Fibroblast of gingiva (primary cell): ENCODE measurements around the gene ZC3H12D.
"Not testable (repeated sequence)": the region's sequence is repeated elsewhere in the genome, so short reads cannot be mapped to it uniquely, and the experiment has no call there.

Source experiments
- DNase-seq: peaks from one replicate; pipeline ENCODE4 v3.0.0-alpha.2; 2011; ENCODE audit warnings: low read depth

The ZC3H12D gene

DNA sequence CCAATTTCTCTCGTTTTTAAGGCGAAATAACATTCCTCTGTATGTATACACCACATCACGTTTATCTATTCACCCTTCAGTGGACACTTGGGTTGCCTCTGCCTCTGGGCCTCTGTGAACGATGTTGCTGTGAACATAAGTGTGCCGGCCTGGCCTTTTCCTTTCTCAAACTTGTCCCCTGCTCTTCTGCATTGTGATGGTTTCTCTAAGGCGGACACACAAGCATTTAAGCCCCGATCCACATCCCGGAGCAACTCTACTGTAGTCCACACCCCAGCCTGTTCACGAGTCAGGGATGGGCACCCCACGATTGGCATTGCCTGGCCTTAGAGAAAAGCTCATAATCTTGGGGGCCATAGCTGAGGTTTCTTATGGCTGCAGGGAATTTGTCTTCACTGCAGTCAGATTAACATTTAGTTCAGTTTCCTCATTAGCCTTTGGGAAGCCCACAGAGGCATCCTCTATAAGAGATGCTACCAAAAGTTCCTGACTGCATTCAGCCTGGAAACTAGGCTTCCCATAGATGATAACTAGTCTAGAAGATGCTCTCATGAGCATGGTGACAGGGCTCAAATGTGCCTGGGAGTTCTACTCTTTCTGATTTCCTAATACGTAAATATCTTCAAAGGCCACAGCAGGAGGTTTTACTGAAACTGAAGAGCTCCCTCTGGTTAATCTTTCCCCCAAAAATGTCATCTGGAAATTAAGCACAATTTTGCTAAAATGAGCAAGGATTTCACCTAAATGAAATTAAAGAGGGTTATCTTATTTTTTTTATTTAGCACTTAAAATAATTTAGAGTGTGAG, 762 bp downstream of the ZC3H12D start:
- no peak for DNase-seq

DNA sequence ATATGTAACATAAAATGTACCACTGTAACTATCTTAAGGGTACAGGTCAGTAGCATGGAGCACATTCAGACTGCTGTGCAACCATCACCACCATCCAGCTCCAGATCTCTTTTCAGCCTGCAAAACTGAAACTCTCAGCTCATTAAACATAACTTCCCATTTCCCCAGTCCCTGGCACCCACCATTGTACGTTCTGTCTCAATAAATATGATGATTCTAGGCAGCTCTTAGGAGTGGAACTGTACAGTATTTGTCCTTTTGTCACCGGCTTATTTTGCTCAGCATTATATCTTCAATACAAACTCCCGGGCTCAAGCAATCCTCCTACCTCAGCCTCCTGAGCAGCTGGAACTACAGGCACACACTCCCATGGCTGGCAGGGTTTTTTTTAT, 1.5 kb downstream of the ZC3H12D start:
- no peak for DNase-seq

DNA sequence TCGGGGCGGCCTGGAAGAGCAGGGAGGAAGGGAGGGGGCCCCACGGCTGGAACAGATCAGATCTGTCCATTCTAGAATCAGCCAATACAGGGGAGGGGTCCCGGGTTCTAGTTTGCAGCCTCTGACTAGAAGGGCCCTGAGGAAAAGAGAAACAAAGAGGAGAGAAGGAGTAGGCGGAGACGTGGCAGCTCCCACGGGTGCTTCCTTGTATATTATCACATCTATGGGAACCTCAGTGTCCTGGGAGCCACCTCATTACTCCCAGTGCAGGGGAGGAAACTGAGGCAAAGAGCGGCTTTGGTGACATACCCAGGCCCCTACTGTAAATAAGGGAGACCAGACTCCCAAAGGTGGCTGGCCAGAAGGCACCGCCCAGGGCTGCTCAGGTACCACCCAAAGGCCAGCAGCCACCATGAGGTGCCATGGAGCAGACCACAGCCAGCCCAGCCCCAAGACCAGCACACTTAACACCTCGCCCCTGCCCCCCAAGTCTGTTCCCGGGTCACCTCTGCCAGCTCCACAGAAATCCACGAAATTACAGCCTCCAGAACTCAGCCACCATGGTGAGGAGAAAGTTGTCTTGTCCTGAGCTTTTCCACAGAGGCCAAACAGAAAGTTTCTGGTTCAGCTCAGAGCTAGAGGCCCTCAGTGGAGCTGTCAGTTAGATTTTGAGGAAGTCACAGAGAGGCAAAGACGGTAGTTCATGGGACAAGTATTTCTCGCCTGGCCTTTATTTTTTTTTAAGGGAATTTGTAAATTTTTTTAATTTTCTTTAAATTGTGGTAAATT, 2.1 kb downstream of the ZC3H12D start:
- no peak for DNase-seq

DNA sequence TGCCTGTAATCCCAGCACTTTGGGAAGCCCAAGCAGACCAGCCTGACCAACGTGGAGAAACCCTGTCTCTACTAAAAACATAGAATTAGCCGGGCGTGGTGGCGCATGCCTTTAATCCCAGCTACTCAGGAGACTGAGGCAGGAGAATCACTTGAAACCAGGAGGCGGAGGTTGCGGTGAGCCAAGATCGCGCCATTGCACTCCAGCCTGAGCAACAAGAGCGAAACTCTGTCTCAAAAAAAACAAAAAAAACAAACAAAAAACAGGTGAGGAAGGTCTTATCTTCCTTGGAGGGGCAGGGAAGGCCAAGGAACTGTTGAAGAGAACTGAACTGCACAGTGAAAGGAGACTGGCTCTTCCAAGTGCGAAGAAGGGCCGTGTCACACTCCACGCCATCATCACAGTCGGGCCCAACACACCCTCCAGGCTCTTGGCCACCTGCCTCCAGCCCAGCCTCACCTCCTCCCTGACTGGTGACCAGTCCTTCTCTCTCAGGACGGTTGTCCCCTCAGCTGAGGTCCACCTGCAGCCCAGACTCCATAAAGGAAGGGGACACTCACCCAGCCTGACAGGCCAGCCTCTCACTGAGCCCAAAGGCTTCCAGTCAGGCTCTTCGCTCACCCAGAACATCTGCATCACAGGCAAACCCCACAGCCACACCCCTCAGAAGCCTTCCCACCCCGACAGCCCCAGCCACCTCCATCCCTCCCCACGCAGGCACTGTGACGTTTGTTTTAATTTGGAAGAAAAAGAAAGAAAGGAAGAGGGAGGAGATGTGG, 4.1 kb downstream of the ZC3H12D start:
- DNase-seq = no peak

DNA sequence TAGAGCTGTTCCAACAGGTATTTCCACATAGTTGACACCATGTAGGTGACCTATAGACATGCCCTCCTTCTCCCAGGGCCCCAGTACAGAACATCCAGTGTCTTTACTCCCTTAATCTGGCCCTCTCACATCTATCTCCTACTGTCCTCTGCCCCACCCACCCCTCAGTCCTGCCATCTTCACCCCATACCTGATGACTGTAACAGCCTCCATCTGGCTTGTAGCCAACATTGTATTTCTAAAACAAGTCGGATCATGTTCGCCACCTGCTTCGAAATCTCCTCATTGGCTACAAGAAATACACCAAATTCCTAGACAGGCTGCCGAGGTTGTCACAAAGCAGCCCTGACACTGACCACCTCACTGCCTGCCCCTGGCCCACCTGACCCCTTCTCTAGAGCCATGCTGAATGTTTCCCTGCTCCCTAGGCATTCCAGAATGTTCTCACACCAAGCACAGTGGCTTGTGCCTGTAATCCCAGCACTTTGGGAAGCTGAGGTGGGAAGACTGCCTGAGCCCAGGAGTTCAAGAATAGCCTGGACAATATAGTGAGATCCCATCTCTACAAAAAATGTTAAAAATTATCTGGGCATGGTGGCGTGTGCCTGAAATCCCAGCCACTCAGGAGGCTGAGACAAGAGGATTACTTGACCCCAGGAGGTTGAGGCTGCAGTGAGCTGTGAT, 6.0 kb downstream of the ZC3H12D start:
- no peak for DNase-seq

DNA sequence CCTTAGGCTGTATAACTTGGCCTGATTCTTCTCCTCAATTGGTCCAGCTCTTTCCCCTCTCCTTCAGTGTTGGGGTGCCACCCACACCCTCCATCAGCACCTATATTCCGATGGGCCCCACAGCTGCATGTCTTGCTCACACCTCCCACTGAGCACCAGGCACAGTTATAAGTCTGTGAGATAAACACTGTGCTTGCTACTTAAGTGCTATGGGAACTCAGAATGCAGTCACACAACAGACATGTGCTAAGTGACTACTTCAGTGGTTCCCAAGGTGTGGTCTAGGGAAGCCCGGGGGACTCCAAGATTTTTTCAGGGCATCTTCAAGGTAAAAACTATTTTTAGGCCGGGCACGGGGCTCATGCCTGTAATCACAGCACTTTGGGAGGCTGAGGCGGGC, 7.3 kb downstream of the ZC3H12D start:
- no peak for DNase-seq

DNA sequence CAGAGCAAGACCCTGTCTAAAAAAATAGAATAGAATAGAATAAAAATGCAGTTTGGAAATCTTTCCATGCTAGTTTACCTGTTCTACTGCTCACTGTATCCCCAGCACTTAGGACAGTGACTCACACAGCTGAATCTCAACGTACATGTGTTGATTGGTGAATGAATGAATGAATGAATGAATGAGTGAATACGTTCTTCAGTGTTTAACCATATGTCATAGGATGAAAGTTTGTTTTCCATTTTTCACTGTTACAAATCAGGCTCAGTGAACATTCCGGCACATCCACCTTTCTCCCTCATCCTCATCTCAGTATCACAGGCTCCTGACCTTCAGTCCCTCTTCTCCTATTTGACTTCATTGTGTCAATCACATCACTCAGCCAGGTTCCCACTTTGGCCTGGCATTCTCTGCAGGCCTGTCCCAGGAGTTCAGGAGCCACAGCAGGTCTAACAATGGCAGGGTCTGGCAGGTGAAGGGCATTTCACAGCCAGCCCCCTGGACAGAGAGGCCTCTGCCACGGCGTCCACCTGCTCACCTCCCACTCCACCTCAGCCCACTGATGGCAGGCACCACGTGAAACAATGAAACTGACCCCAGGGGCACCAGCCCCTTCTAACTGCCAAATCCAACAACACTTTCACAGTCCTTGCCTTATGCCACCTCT, 7.9 kb downstream of the ZC3H12D start:
- DNase-seq = no peak

DNA sequence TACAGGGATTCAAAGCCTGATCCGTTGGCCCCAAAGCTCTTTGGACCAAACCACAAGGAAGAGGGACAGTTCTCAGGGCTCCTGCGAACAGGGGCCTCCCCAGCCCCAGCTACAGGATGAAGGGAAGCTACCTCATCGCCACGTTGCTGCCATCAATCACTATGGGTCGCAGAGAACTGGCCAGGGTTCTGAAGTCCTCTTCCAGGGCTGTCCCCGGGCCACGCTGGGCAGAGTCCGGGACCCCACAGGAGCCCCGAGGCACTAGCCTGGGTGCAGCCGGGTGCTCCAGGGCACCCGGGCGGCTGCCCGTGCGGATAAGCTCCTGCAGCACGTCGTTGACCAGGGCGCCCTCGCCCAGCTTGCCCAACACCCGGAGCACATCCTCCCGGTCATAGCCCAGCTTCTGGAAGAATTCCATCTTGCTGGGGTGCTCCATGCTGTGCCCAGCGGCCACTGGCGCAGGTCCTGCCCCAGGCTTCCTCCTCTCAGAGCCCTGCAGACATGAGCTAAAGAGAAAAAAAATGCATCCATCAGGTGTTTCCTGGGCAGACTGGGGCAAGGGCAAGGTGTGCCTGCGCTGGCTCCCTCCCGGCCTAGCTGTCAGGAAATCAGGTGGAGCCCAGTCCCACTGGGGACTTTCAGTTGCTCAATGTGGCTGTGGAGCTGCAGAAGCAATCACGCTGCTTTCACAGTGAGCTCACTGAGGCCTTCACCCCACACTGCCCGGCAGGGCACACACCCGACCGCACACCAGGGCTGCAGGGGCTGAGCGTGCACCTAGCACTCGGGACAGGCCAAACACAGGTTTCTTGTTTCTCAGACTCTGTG, 10.5 kb downstream of the ZC3H12D start:
- DNase-seq = no peak

DNA sequence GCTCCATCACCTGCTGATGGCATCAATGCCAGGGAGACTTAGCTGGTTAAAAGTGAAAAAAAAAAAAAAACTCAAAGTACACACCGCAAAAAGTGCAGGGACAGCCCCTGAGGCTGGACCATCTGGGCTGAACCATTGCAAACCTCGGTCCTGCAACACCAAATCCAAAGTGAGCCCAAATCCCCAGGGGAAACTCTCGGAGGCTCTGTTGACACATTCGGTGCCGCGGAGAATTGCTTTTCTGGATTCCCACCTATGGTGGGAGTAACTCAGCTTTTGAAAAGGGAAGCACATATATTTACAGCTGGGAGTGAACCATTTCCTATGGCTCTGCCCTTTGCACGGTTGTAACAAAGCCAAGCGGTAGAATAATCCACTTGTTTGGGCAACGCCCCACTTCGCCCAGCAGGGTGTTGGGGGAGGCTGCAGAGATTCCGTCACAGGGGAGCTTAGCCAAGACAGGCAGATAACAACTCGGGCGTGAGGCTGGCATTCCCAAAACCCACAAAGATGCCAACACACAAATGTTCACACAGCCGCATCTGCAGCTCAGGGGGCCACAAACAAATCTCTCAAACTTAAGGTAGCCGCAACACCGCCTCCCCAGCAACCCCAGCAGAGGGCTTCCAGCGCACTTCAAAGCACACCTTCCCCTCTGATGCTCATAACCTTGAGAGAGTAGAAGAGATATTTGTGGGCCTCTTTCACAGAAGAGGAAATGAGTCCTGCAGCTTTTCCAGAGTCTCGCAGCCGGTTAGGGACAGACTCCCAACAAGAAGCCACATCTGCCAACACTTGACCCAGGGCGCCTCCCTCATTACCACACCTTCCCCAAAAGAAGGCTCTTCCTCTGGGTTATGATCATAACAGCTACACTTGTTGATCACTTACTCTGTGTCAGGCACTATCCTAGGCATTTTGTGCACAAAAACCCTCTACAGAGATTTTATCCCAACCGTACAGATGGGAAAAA, 11.4 kb downstream of the ZC3H12D start:
- DNase-seq = no peak

DNA sequence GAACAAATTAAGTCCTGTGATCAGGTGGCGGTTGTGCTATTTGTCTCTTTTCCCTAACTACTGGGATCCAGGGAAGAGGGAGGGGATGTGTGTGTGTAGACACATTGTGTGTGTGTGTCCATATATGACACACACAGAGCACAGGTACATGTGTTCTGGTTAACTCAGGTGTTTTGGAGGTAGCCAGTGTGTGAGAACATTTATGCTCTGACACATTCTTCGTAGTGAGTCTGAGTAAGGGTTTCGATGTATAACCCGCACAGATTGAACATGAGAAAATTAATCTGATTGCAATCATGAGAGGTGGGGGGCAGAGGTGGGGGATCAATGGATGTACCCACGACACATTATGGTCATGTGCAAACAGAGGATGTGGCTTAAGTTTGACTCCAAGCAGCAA, 12.6 kb downstream of the ZC3H12D start:
- no peak for DNase-seq

DNA sequence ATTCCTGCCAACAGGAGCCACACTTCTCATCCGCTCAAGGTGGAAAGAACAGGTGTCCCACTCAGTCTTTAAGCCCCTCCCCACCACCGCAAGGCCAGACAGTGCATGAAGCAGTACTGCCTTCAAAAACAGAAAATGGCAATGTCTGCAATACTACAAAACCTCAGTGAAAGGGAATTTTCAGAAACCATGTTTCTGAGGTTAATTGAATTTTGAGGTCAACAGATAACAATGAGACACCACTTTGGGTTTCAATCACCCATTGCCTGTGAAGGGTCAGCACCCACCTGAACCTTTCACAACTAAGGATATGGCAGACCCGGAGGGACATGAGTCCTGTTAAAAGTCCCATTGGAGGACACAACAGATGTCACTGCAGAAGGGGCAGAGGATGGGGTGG, 13.0 kb downstream of the ZC3H12D start:
- DNase-seq = no peak

DNA sequence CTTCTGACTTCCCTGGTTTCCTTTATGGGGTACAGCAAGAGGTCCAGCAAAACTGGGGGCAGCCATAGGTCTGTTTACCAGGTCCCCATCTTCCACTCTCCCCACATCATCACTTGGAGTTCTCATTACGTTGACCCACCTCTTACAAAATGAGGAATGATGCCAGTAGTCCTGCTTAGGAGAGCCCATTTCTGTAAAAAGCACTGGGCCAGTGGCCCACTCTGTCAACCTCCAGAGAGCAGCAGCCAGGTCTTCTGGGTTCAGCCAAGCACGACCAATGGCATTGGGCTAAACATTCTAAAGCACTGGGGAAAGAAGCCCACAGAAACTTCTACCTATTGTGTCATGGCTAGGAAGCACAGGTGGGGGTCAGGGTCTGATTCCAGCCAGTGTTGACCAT, 13.9 kb downstream of the ZC3H12D start:
- no peak for DNase-seq

DNA sequence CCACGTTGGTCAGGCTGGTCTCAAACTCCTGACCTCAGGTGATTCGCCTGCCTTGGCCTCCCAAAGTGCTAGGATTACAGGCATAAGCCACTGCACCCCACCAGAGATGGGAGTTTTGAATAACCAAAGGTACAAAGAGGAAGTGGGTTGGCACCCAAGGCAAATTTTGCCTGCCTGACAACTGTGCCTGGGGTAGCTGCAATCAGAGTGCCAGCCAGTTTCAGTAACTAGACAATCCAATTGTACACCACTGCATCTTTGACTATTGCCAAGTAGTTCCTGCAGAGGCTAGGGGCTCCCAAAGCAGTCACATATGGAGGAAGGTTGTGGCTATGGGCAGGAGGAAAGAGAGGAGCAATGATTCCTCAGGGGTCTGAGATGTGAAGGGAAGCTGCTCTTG, 16.6 kb downstream of the ZC3H12D start:
- no peak for DNase-seq

DNA sequence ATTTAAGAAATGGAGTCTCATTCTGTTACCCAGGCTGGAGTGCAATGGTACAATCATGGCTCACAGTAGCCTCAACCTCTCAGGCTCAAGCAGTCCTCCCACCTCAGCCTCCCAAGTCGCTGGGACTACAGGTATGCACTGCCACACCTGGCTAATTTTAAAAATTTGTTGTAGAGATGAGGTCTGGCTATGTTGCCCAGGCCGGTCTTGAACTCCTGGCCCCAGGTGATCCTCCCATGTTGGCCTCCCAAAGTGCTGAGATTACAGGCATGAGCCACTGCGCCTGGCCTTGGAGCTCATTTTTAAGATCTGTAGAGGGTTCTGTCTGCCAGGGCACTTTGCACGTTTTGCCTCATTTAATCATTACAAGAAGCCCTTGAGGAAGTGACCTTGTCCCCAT, 17.5 kb downstream of the ZC3H12D start:
- no peak for DNase-seq

DNA sequence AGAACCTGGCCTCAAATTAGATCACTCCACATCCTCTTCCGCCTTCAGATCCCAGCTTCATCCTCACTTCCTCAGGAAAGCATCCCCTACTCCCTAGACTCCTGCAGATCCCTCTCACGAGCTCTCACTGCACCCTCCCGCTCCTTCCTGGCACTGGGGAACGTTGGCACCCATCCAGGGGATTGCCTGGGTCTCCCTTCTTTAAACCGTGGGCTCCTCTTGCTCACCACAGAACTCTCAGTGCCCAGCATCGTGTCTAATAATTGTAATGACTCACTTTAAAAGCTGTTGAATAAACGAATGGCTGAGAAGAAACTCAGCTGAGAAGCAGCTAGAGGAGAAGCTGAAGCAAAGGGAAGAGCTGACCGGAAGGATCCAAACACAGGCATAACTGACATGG, 20.4 kb downstream of the ZC3H12D start:
- no peak for DNase-seq

DNA sequence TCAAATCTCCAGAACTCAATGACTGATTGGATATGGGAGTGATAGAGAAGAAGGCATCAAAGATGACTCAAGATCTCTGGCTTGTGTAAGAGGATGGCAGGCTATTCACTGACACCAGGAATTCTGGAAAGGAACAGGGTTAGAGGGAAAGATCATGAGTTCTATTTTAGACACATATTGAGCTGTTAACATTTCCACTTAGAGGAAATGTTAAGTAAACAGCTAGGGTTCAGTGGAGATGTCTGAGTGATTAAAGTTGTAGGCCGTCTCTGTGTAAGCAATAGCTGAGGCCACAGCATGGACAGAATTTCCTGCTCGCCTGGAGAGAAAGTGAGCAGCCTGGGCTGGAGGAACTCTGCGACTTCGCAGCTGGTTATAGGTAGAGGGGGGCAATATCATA, 21.0 kb downstream of the ZC3H12D start:
- peak; percentile 78 for DNase-seq

DNA sequence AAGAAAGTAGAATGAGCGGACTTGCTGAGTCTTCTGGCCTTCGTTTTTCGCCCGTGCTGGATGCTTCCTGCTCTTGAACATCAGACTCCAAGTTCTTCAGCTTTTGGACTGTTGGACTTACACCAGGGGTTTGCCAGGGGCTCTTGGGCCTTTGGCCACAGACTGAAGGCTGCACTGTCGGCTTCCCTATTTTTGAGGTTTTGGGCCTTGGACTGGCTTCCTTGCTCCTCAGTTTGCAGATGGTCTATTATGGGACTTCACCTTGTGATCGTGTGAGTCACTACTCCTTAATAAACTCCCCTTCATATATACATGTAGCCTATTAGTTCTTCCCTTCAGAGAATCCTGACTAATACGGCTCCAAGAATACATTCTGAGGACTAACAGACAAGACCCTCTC, 22.1 kb downstream of the ZC3H12D start:
- not testable (repeated sequence) for DNase-seq

DNA sequence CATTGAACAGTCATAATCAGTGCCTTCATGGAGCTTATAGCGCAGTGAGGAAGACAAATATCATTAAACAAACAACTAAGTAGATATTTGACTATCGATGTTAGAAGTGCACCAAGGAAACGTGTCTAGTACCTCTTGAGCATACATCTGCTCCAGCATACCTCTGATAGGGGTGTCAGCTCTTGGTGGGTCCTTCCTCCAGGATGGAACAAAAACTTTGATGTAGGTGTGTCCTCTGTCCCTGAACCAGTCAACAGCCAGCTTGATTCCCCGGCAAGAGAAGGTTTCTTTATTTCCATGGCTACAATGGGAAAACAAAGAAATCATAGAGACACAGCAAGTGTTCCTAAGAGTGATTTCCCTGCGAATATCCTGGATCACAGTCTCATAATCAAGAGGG, 23.1 kb downstream of the ZC3H12D start:
- DNase-seq = no peak

DNA sequence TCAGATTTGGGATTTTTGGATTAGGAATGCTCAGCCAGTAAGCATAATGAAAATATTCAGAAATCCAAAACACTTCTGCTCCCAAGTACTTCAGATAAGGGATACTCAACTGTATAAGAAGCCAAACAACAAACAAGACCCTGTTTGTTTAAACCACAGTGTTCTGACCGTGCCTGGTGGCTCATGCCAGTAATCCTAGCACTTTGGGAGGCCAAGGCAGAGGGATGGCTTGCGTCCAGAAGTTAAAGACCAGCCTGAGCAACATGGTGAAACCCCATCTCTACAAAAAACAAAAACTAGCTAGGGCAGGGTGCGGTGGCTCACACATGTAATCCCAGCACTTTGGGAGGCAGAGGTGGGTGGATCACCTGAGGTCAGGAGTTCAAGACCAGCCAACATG, 24.6 kb downstream of the ZC3H12D start:
- DNase-seq = not testable (repeated sequence)

DNA sequence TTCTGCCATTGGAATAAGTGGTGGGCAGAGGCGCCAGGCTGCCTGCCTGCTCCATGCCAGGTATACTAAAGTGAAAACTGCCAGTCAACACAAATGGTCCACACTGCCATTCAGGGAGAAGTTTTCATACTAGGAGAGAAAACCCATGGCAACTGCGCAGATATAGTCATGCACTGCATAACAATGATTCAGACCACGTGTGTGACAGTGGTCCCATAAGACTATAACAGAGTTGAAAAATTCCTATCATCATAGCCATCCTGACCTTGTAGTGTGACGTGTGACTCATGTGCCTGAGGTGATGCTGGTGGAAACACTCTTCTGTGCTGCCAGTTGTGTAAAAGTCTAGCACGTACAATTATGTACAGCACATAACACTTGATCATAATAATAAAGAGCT, 25.1 kb downstream of the ZC3H12D start:
- no peak for DNase-seq
